Measurements from ENCODE around the gene TRERF1.

- no peak for TF ChIP-seq USF1 (IDR thresholded peaks at IDR 0.05; ENCODE audit: borderline replicate concordance, low read depth)
- no peak for TF ChIP-seq CTCF (IDR thresholded peaks at IDR 0.05)
Measured at GRCh38 chr6:42370323-42370985, 81.3 kb downstream of the TRERF1 start.

Data from SK-N-SH (cell line).